ENCODE data around the gene ALK.

ALK gene

GRCh38 chr2:29475499-29475898 lies 445.9 kb downstream of the ALK start:
- TF ChIP-seq YY1 (IDR thresholded peaks at IDR 0.05; ENCODE audit: low read depth) (no peak), TEAD4 (IDR thresholded peaks at IDR 0.05) (no peak), TAF1 (IDR thresholded peaks at IDR 0.05; ENCODE audit: low read depth) (no peak), RAD21 (IDR thresholded peaks at IDR 0.05; ENCODE audit: low read depth) (no peak), TCF12 (IDR thresholded peaks at IDR 0.05; ENCODE audit: low read depth) (no peak), EGR1 (IDR thresholded peaks at IDR 0.05) (no peak), CREB1 (IDR thresholded peaks at IDR 0.05; ENCODE audit: low read depth) (no peak), CEBPB (IDR thresholded peaks at IDR 0.05) (no peak), NFIC (IDR thresholded peaks at IDR 0.05) (no peak)
- TF ChIP-seq, protein P1, sequence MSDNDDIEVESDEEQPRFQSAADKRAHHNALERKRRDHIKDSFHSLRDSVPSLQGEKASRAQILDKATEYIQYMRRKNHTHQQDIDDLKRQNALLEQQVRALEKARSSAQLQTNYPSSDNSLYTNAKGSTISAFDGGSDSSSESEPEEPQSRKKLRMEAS (IDR thresholded peaks at IDR 0.05): no peak

- TF ChIP-seq EP300 (IDR thresholded peaks at IDR 0.05; ENCODE audit: borderline replicate concordance): no peak
- no peak for TF ChIP-seq EGR1 (IDR thresholded peaks at IDR 0.05)
Observed at GRCh38 chr2:29469961-29470360, 451.4 kb downstream of the ALK start.

DNA sequence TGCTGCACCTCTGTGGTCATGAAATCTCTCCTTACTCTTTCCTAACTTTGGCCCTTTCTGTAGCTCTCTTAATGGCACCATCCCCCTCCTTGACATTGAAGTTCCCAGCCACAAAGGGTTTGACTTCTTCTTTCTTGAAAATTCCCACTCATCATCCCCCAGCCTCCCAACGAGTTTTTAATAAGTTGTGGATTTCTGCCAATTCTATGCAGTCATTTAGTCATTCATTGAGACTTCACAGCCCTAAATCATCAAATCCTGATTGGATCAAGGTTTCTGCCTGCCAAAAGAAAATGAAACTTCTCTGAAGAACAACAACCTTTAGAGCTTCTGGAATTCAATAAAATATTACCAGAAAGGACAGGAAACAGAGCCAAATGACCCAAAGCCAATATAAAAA lies 451.9 kb downstream of the ALK start:
- TF ChIP-seq ZBTB7A (IDR thresholded peaks at IDR 0.05; ENCODE audit: low read depth): no peak
- TF ChIP-seq YY1 (IDR thresholded peaks at IDR 0.05; ENCODE audit: low read depth): no peak
- TF ChIP-seq, protein P1 (IDR thresholded peaks at IDR 0.05): no peak
- TF ChIP-seq NFIC (IDR thresholded peaks at IDR 0.05): no peak
- TF ChIP-seq, protein P2, sequence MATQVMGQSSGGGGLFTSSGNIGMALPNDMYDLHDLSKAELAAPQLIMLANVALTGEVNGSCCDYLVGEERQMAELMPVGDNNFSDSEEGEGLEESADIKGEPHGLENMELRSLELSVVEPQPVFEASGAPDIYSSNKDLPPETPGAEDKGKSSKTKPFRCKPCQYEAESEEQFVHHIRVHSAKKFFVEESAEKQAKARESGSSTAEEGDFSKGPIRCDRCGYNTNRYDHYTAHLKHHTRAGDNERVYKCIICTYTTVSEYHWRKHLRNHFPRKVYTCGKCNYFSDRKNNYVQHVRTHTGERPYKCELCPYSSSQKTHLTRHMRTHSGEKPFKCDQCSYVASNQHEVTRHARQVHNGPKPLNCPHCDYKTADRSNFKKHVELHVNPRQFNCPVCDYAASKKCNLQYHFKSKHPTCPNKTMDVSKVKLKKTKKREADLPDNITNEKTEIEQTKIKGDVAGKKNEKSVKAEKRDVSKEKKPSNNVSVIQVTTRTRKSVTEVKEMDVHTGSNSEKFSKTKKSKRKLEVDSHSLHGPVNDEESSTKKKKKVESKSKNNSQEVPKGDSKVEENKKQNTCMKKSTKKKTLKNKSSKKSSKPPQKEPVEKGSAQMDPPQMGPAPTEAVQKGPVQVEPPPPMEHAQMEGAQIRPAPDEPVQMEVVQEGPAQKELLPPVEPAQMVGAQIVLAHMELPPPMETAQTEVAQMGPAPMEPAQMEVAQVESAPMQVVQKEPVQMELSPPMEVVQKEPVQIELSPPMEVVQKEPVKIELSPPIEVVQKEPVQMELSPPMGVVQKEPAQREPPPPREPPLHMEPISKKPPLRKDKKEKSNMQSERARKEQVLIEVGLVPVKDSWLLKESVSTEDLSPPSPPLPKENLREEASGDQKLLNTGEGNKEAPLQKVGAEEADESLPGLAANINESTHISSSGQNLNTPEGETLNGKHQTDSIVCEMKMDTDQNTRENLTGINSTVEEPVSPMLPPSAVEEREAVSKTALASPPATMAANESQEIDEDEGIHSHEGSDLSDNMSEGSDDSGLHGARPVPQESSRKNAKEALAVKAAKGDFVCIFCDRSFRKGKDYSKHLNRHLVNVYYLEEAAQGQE (IDR thresholded peaks at IDR 0.05; ENCODE audit: low read depth): no peak
- TF ChIP-seq EGR1 (IDR thresholded peaks at IDR 0.05): no peak
- no peak for TF ChIP-seq RAD21 (IDR thresholded peaks at IDR 0.05; ENCODE audit: low read depth)
- no peak for TF ChIP-seq FOXM1 (IDR thresholded peaks at IDR 0.05; ENCODE audit: borderline replicate concordance, low read depth)
- TF ChIP-seq TCF12 (IDR thresholded peaks at IDR 0.05; ENCODE audit: low read depth): no peak
- TF ChIP-seq, protein P3, sequence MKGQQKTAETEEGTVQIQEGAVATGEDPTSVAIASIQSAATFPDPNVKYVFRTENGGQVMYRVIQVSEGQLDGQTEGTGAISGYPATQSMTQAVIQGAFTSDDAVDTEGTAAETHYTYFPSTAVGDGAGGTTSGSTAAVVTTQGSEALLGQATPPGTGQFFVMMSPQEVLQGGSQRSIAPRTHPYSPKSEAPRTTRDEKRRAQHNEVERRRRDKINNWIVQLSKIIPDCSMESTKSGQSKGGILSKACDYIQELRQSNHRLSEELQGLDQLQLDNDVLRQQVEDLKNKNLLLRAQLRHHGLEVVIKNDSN (IDR thresholded peaks at IDR 0.05): no peak
- no peak for TF ChIP-seq CEBPB (IDR thresholded peaks at IDR 0.05)
- no peak for TF ChIP-seq EP300 (IDR thresholded peaks at IDR 0.05; ENCODE audit: borderline replicate concordance)
- TF ChIP-seq TAF1 (IDR thresholded peaks at IDR 0.05; ENCODE audit: low read depth): no peak
- TF ChIP-seq CREB1 (IDR thresholded peaks at IDR 0.05; ENCODE audit: low read depth): no peak
- TF ChIP-seq TEAD4 (IDR thresholded peaks at IDR 0.05): no peak

- TF ChIP-seq RAD21 (IDR thresholded peaks at IDR 0.05; ENCODE audit: low read depth) (no peak), EP300 (IDR thresholded peaks at IDR 0.05; ENCODE audit: borderline replicate concordance) (no peak), TEAD4 (IDR thresholded peaks at IDR 0.05) (no peak), ZBTB7A (IDR thresholded peaks at IDR 0.05; ENCODE audit: low read depth) (no peak), TCF12 (IDR thresholded peaks at IDR 0.05; ENCODE audit: low read depth) (no peak), CEBPB (IDR thresholded peaks at IDR 0.05) (no peak), EGR1 (IDR thresholded peaks at IDR 0.05) (no peak), TAF1 (IDR thresholded peaks at IDR 0.05; ENCODE audit: low read depth) (no peak), FOXM1 (IDR thresholded peaks at IDR 0.05; ENCODE audit: borderline replicate concordance, low read depth) (no peak), CREB1 (IDR thresholded peaks at IDR 0.05; ENCODE audit: low read depth) (no peak)
- TF ChIP-seq, protein P3 (IDR thresholded peaks at IDR 0.05): no peak
- TF ChIP-seq, protein P2 (IDR thresholded peaks at IDR 0.05; ENCODE audit: low read depth): no peak
- TF ChIP-seq, protein P1 (IDR thresholded peaks at IDR 0.05): no peak
Observed at GRCh38 chr2:29463181-29463900, 458.0 kb downstream of the ALK start.

GRCh38 chr2:29462293-29462692 lies 459.1 kb downstream of the ALK start:
- no peak for TF ChIP-seq EP300 (IDR thresholded peaks at IDR 0.05; ENCODE audit: borderline replicate concordance)
- TF ChIP-seq, protein P1 (IDR thresholded peaks at IDR 0.05): no peak
- TF ChIP-seq TAF1 (IDR thresholded peaks at IDR 0.05; ENCODE audit: low read depth): no peak
- no peak for TF ChIP-seq FOXM1 (IDR thresholded peaks at IDR 0.05; ENCODE audit: borderline replicate concordance, low read depth)

Measured in Ishikawa (cell line).